RWPE2 (cell line): ENCODE data around the gene TBCK.

Experiments used
- ATAC-seq: fragments of 200-7000 bp; cut with Tn5 transposase; 3 replicates; pipeline ENCODE4 v1.9.1; 2021; ENCODE audit warnings: low read depth
- DNase-seq: peaks from one replicate; pipeline ENCODE4 v3.0.0-alpha.2; 2020; ENCODE audit warnings: low spot score
- H3K27ac ChIP-seq: fragments of 450-650 bp; 2 replicates; pipeline ENCODE4 v1.5.1; 2017; ENCODE audit warnings: mild to moderate bottlenecking; ENCODE audit not compliant: poor library complexity, severe bottlenecking
- H3K27me3 ChIP-seq: fragments of 250-450 bp; sonication (Bioruptor Pico); 2 replicates; pipeline ENCODE4 v1.5.1; 2021; ENCODE audit warnings: mild to moderate bottlenecking, moderate library complexity; ENCODE audit not compliant: insufficient read depth, poor library complexity, severe bottlenecking
- H3K36me3 ChIP-seq: fragments of 250-450 bp; sonication (Bioruptor Pico); 2 replicates; pipeline ENCODE4 v1.5.1; 2020; ENCODE audit warnings: low read depth, mild to moderate bottlenecking, moderate library complexity
- H3K4me1 ChIP-seq: fragments of 250-450 bp; sonication (Bioruptor Pico); 2 replicates; pipeline ENCODE4 v1.5.1; 2021; ENCODE audit warnings: mild to moderate bottlenecking, moderate library complexity; ENCODE audit not compliant: insufficient read depth, poor library complexity, severe bottlenecking
- H3K4me3 ChIP-seq: fragments of 250-450 bp; sonication (Bioruptor Pico); 2 replicates; pipeline ENCODE4 v1.5.1; 2021; ENCODE audit warnings: mild to moderate bottlenecking, moderate library complexity; ENCODE audit not compliant: severe bottlenecking
- H3K9me3 ChIP-seq: fragments of 250-450 bp; sonication (Bioruptor Pico); 2 replicates; pipeline ENCODE4 v1.5.1; 2021; ENCODE audit warnings: mild to moderate bottlenecking, moderate library complexity; ENCODE audit not compliant: severe bottlenecking
- TF ChIP-seq, protein P1 (sequence below): fragments of 450-650 bp; IDR thresholded peaks from one replicate; pipeline ENCODE4 v1.5.1; 2017; ENCODE audit warnings: mild to moderate bottlenecking, moderate library complexity; ENCODE audit not compliant: poor library complexity, severe bottlenecking

Gene TBCK

DNA sequence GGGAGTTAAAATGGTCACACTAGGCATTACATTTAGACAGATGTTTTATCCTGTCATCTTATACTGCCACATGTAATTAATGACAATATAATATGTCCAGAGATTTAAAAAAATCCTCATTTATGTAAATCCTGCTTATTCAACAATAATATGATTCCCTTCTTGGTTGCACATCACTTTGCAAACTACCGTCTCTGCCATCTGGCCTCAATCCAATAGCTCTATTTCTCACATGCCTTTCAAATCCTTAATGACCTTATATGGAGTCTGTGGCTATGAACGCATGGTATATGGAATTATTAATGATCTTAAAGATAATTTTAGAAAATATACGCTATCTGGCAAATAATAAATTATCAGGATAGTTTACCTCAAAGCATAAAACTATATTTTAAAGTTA lies 276.2 kb downstream of the TBCK start:
- ATAC-seq, result no peak
- H3K27ac ChIP-seq, result no peak overlapping the region

GRCh38 chr4:106038908-106039307 lies 277.1 kb downstream of the TBCK start:
- Histone ChIP-seq H3K36me3 (no peaks in the 10 kb centered on the region), H3K27ac (no peak overlapping the region), H3K27me3 (no peaks in the 10 kb centered on the region), H3K9me3 (no peaks in the 10 kb centered on the region), H3K4me3 (no peak overlapping the region), H3K4me1 (peaks cover 4% of the 10 kb centered on the region)
- DNase-seq (no peak), ATAC-seq (no peak)
- TF ChIP-seq, protein P1, sequence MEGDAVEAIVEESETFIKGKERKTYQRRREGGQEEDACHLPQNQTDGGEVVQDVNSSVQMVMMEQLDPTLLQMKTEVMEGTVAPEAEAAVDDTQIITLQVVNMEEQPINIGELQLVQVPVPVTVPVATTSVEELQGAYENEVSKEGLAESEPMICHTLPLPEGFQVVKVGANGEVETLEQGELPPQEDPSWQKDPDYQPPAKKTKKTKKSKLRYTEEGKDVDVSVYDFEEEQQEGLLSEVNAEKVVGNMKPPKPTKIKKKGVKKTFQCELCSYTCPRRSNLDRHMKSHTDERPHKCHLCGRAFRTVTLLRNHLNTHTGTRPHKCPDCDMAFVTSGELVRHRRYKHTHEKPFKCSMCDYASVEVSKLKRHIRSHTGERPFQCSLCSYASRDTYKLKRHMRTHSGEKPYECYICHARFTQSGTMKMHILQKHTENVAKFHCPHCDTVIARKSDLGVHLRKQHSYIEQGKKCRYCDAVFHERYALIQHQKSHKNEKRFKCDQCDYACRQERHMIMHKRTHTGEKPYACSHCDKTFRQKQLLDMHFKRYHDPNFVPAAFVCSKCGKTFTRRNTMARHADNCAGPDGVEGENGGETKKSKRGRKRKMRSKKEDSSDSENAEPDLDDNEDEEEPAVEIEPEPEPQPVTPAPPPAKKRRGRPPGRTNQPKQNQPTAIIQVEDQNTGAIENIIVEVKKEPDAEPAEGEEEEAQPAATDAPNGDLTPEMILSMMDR, result no peak

More for the DNA sequence above, 276.2 kb downstream of the TBCK start:
- H3K36me3 ChIP-seq, result no peaks in the 10 kb centered on the region
- no peaks in the 10 kb centered on the region for H3K9me3 ChIP-seq
- TF ChIP-seq, protein P1, result no peak
- H3K27me3 ChIP-seq, result no peaks in the 10 kb centered on the region
- H3K4me3 ChIP-seq, result no peak overlapping the region
- no peak for DNase-seq
- no peaks in the 10 kb centered on the region for H3K4me1 ChIP-seq

DNA sequence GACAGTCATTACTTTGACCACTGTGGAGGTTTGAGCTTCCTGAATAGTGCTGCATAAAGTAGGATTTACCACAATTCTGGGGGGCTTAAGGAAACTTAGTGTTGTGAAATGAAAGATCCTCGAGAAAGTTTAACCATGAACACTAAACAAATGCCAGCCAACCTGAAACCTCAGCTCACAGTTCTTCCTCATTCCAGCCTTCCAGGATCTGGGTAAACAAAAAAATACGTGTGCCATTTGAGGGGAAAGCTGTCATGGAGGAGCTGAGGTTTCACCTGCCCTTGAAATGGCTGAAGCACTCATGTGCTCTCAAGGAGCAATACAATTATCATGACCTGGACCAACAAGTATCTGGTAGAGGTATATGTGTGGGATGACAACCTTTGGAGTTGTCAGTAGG lies 278.0 kb downstream of the TBCK start:
- TF ChIP-seq, protein P1, result no peak
- Histone ChIP-seq H3K36me3 (no peaks in the 10 kb centered on the region), H3K27me3 (no peaks in the 10 kb centered on the region), H3K27ac (no peak overlapping the region), H3K4me3 (no peak overlapping the region), H3K4me1 (peaks cover 4% of the 10 kb centered on the region), H3K9me3 (no peaks in the 10 kb centered on the region)
- no peak for ATAC-seq
- DNase-seq, result no peak

- no peak for ATAC-seq
- TF ChIP-seq, protein P1, result no peak
- no peak overlapping the region for H3K4me3 ChIP-seq
Measured at GRCh38 chr4:106036848-106037247, 279.2 kb downstream of the TBCK start.

DNA sequence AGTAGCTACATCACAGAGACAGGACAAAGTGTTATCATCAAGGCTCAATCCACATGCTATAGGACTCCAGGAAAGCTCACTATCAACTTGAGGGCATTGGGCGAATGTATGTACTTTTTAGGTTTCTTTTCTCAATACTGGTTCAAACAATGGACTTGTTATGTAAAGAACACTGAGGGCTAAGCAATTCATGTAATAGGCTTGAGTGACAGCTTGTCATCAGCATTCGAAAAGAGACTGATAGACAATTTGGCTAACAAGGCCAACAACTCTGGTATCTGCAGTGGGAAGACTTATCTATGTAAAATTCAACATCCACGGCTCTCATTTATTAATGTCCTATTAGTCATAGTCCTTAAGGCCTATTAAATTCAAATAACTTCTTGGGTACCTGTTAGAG lies 279.7 kb downstream of the TBCK start:
- no peak for ATAC-seq
- no peaks in the 10 kb centered on the region for H3K27me3 ChIP-seq

More at GRCh38 chr4:106036848-106037247, 279.2 kb downstream of the TBCK start:
- Histone ChIP-seq H3K36me3 (no peaks in the 10 kb centered on the region), H3K27ac (no peak overlapping the region), H3K4me1 (peaks cover 4% of the 10 kb centered on the region), H3K9me3 (no peaks in the 10 kb centered on the region), H3K27me3 (no peaks in the 10 kb centered on the region)
- no peak for DNase-seq

More for the DNA sequence above, 279.7 kb downstream of the TBCK start:
- no peak for DNase-seq
- Histone ChIP-seq H3K27ac (no peak overlapping the region), H3K4me3 (no peak overlapping the region), H3K36me3 (no peaks in the 10 kb centered on the region), H3K9me3 (no peaks in the 10 kb centered on the region), H3K4me1 (peaks cover 4% of the 10 kb centered on the region)
- TF ChIP-seq, protein P1, result no peak
